H1 (cell line): ENCODE results near the gene DOCK9. TPM values are rescaled to one million over a fixed set of nuclear protein-coding genes. Genes with fewer than 3 reads are reported as not detected.

ENCODE experiments used
- CTCF ChIA-PET: fragments of 300-600 bp; sonication (Branson Sonifier 250); formaldehyde crosslinking; loops from one replicate; lab custom pipeline; 2021; ENCODE audit not compliant: partially characterized antibody; lab: Charles Lee
- POLR2A ChIA-PET: fragments of 300-600 bp; sonication (Branson Sonifier 250); formaldehyde crosslinking; loops from one replicate; lab custom pipeline; 2021; ENCODE audit warnings: inconsistent platforms; ENCODE audit not compliant: partially characterized antibody; lab: Charles Lee
- DNase-seq, 2 experiments: peaks; one replicate each; pipeline versions ENCODE4 v3.0.0 to v3.0.0-alpha.2; 2010 to 2022; ENCODE audit warnings: low spot score in 2 of 2, low read depth in 1 of 2, mixed read lengths in 1 of 2
- FAIRE-seq: peaks from 2 replicates; lab custom pipeline; 2011; peaks lifted over from hg19 to GRCh38; lab: Jason Lieb, UNC
- H2AFZ ChIP-seq: 2 replicates; pipeline ENCODE4 v1.8.1; 2012; ENCODE audit warnings: low read length, inconsistent platforms
- H2AK5ac ChIP-seq: 2 replicates; pipeline ENCODE4 v1.6.1; 2013; ENCODE audit warnings: low read depth, low read length
- H2BK120ac ChIP-seq: replicated peaks from 2 replicates; pipeline ENCODE3; 2013; ENCODE audit warnings: low read depth, low read length, inconsistent platforms
- H2BK12ac ChIP-seq: 2 replicates; pipeline ENCODE4 v1.6.1; 2013; ENCODE audit warnings: low read depth, low read length
- H2BK15ac ChIP-seq: 2 replicates; pipeline ENCODE4 v1.6.1; 2013; ENCODE audit warnings: low read length
- H2BK20ac ChIP-seq: 2 replicates; pipeline ENCODE4 v1.6.1; 2013; ENCODE audit warnings: low read length
- H2BK5ac ChIP-seq: 2 replicates; pipeline ENCODE4 v1.6.1; 2013; ENCODE audit warnings: low read depth, low read length
- H3K14ac ChIP-seq: 2 replicates; pipeline ENCODE4 v1.6.1; 2013; ENCODE audit warnings: inconsistent platforms; ENCODE audit not compliant: insufficient read length
- H3K18ac ChIP-seq: 2 replicates; pipeline ENCODE4 v1.6.1; 2013; ENCODE audit warnings: low read length; ENCODE audit errors: extremely low read depth
- H3K23ac ChIP-seq: 2 replicates; pipeline ENCODE4 v1.6.1; 2013; ENCODE audit warnings: inconsistent platforms; ENCODE audit not compliant: insufficient read length
- H3K23me2 ChIP-seq: 2 replicates; pipeline ENCODE4 v1.6.1; 2013; ENCODE audit warnings: low read depth, low read length
- H3K27ac ChIP-seq: 2 replicates; pipeline ENCODE4 v1.6.1; 2011; ENCODE audit warnings: low read depth, low read length, inconsistent platforms
- H3K27me3 ChIP-seq, 4 experiments: replicated peaks in 1 of 4; 1 replicate in 1 of 4; 2 replicates in 3 of 4; pipeline versions ENCODE4 v1.6.1 to v1.8.1; 2011 to 2013; ENCODE audit warnings: low read length in 3 of 4, mild to moderate bottlenecking in 3 of 4, inconsistent platforms in 2 of 4, mixed read lengths in 2 of 4, moderate library complexity in 1 of 4; ENCODE audit not compliant: control insufficient read depth in 3 of 4, insufficient read depth in 3 of 4; ENCODE audit errors: extremely low read depth in 1 of 4
- H3K36me3 ChIP-seq, 4 experiments: 2 replicates each; pipeline versions ENCODE4 v1.6.1 to v1.8.1; 2011 to 2013; ENCODE audit warnings: mild to moderate bottlenecking in 4 of 4, low read length in 3 of 4, moderate library complexity in 2 of 4, control low read depth in 1 of 4, inconsistent platforms in 1 of 4; ENCODE audit not compliant: insufficient read depth in 4 of 4, control insufficient read depth in 2 of 4
- H3K4ac ChIP-seq: replicated peaks from 2 replicates; pipeline ENCODE3; 2013; ENCODE audit warnings: low read length, low read depth, mixed read lengths, inconsistent platforms; ENCODE audit not compliant: insufficient read length
- H3K4me1 ChIP-seq, 4 experiments: replicated peaks in 1 of 4; 1 replicate in 1 of 4; 2 replicates in 3 of 4; pipeline versions ENCODE4 v1.6.1 to v1.8.1; 2011 to 2013; ENCODE audit warnings: low read length in 3 of 4, inconsistent platforms in 2 of 4, mixed read lengths in 1 of 4; ENCODE audit not compliant: insufficient read depth in 4 of 4, control insufficient read depth in 3 of 4
- H3K4me2 ChIP-seq, 2 experiments: 2 replicates each; pipeline versions ENCODE4 v1.6.1 to v1.8.1; 2011 to 2013; ENCODE audit warnings: low read depth in 2 of 2, low read length in 2 of 2, control low read depth in 1 of 2, inconsistent platforms in 1 of 2, mild to moderate bottlenecking in 1 of 2; ENCODE audit not compliant: insufficient read depth in 1 of 2
- H3K4me3 ChIP-seq, 4 experiments: fragments of 200-600, 300-600 bp in 1 of 4; sonication (generic), shearing (Covaris generic), sonication (Bioruptor Twin) in 1 of 4; 2 replicates each; pipeline versions ENCODE4 v1.5.1 to v1.8.1; 2011 to 2016; ENCODE audit warnings: low read length in 4 of 4, low read depth in 3 of 4, control low read depth in 2 of 4, inconsistent platforms in 2 of 4, mild to moderate bottlenecking in 2 of 4, mixed read lengths in 1 of 4, moderate library complexity in 1 of 4; ENCODE audit not compliant: insufficient read depth in 2 of 4; ENCODE audit errors: extremely low read depth in 1 of 4
- H3K56ac ChIP-seq: replicated peaks from 2 replicates; pipeline ENCODE3; 2013; ENCODE audit warnings: low read depth, mild to moderate bottlenecking, mixed read lengths, low read length, inconsistent platforms; ENCODE audit not compliant: insufficient read length
- H3K79me1 ChIP-seq: 2 replicates; pipeline ENCODE4 v1.6.1; 2013; ENCODE audit warnings: low read depth, low read length, control low read depth
- H3K79me2 ChIP-seq, 2 experiments: 2 replicates each; pipeline versions ENCODE4 v1.6.1 to v1.8.1; 2012 to 2013; ENCODE audit warnings: low read length in 2 of 2, mild to moderate bottlenecking in 2 of 2, inconsistent platforms in 1 of 2; ENCODE audit not compliant: insufficient read depth in 2 of 2, control insufficient read depth in 1 of 2
- H3K9ac ChIP-seq, 4 experiments: replicated peaks in 1 of 4; 1 replicate in 1 of 4; 2 replicates in 3 of 4; pipeline versions ENCODE4 v1.6.1 to v1.8.1; 2011 to 2013; ENCODE audit warnings: low read depth in 3 of 4, low read length in 3 of 4, control low read depth in 2 of 4, mild to moderate bottlenecking in 2 of 4, moderate library complexity in 2 of 4, inconsistent platforms in 1 of 4; ENCODE audit errors: extremely low read depth in 1 of 4
- H3K9me3 ChIP-seq, 2 experiments: 2 replicates each; pipeline versions ENCODE4 v1.6.1 to v1.8.1; 2012 to 2013; ENCODE audit warnings: mild to moderate bottlenecking in 2 of 2, moderate library complexity in 2 of 2, control low read depth in 1 of 2, inconsistent platforms in 1 of 2, low read depth in 1 of 2, low read length in 1 of 2, mixed read lengths in 1 of 2; ENCODE audit not compliant: insufficient read depth in 2 of 2
- H4K20me1 ChIP-seq, 2 experiments: replicated peaks in 1 of 2; 2 replicates each; pipeline versions ENCODE3 to v1.8.1; 2011 to 2013; ENCODE audit warnings: inconsistent platforms in 2 of 2, low read length in 2 of 2, mild to moderate bottlenecking in 1 of 2; ENCODE audit not compliant: insufficient read depth in 2 of 2, control insufficient read depth in 1 of 2
- H4K5ac ChIP-seq: 2 replicates; pipeline ENCODE4 v1.6.1; 2013; ENCODE audit warnings: low read length, low read depth, mixed read lengths, inconsistent platforms; ENCODE audit not compliant: insufficient read length
- H4K8ac ChIP-seq: 2 replicates; pipeline ENCODE4 v1.8.0; 2013; ENCODE audit warnings: mild to moderate bottlenecking, moderate library complexity, low read length, inconsistent platforms; ENCODE audit not compliant: insufficient read depth; ENCODE audit errors: extremely low read depth
- H4K91ac ChIP-seq: replicated peaks from 2 replicates; pipeline ENCODE3; 2013; ENCODE audit warnings: low read length, mixed read lengths, inconsistent platforms; ENCODE audit not compliant: insufficient read length
- KDM4A ChIP-seq: IDR thresholded peaks from one replicate; pipeline ENCODE4 v1.7.1; 2012; ENCODE audit warnings: low read depth, mild to moderate bottlenecking, moderate library complexity, low read length, inconsistent platforms; ENCODE audit not compliant: severe bottlenecking
- NRF1 ChIP-seq: IDR thresholded peaks from 2 replicates; pipeline ENCODE4 v1.6.1; 2011; ENCODE audit warnings: mild to moderate bottlenecking, low read depth, low read length, improper control_type of control experiment
- RAD21 ChIP-seq, 2 experiments: IDR thresholded peaks in 1 of 2; conservative IDR thresholded peaks in 1 of 2; 2 replicates each; pipeline ENCODE4 v1.6.1; 2011; ENCODE audit warnings: low read depth in 2 of 2, low read length in 2 of 2, improper control_type of control experiment in 1 of 2, inconsistent platforms in 1 of 2, mild to moderate bottlenecking in 1 of 2, moderate library complexity in 1 of 2
- SIX5 ChIP-seq: IDR thresholded peaks from 2 replicates; pipeline ENCODE4 v1.6.1; 2011; ENCODE audit warnings: mild to moderate bottlenecking, low read depth, low read length
- SUZ12 ChIP-seq: fragments of 200-600 bp; sonication (generic); IDR thresholded peaks from 2 replicates; pipeline ENCODE4 v1.6.1; 2012; ENCODE audit warnings: mild to moderate bottlenecking, inconsistent platforms, low read length, moderate library complexity, mixed read lengths
- WGBS, 2 experiments: shearing (Covaris generic) in 1 of 2; methylation state at CpG; one replicate each; pipeline versions ENCODE4 v1.1.6 to v1.1.7; 2013 to 2015; ENCODE audit warnings: low lambda C conversion rate in 2 of 2, mixed read lengths in 2 of 2, inconsistent platforms in 1 of 2, low coverage in 1 of 2, missing lambda C conversion rate in 1 of 2; ENCODE audit not compliant: insufficient replicate concordance in 2 of 2, insufficient coverage in 1 of 2, insufficient read length in 1 of 2; ENCODE audit errors: extremely low coverage in 1 of 2, missing lambda C conversion rate in 1 of 2; 5-methylcytosine and 5-hydroxymethylcytosine counted together
- polyA plus RNA-seq, 7 experiments: library from polyadenylated mRNA; depleted of rRNA in 3 of 7; stranded (reverse) in 5 of 7; unstranded in 2 of 7; fragments of >200 nt in 5 of 7; fragments of 200-250 nt in 2 of 7; gene quantifications; 1 replicate in 5 of 7; 2 replicates in 1 of 7; 4 replicates in 1 of 7; pipeline versions ENCODE4 v1.2.1 to v1.2.3, GENCODE V29; 2011 to 2013; ENCODE audit warnings: missing spikeins in 2 of 7, mixed read lengths in 2 of 7
- total RNA-seq: library from RNA; stranded (reverse); fragmentation: NEBNext Ultra II Directional; extraction: Animal tissue kit (Norgen Biotek cat#: 25700); gene quantifications from 2 replicates; pipeline ENCODE4 v1.2.1, GENCODE V29; 2021
- TF ChIP-seq, protein P1 (sequence below): IDR thresholded peaks from 2 replicates; pipeline ENCODE4 v1.6.1; 2011; ENCODE audit warnings: low read length, improper control_type of control experiment

DOCK9 gene
- total and polyA plus RNA-seq, 2 of the 8 experiments (the other 6 are each of a cell fraction or from before 2014, with no cell fraction given), result 21.6 to 31.5 TPM

DNA sequence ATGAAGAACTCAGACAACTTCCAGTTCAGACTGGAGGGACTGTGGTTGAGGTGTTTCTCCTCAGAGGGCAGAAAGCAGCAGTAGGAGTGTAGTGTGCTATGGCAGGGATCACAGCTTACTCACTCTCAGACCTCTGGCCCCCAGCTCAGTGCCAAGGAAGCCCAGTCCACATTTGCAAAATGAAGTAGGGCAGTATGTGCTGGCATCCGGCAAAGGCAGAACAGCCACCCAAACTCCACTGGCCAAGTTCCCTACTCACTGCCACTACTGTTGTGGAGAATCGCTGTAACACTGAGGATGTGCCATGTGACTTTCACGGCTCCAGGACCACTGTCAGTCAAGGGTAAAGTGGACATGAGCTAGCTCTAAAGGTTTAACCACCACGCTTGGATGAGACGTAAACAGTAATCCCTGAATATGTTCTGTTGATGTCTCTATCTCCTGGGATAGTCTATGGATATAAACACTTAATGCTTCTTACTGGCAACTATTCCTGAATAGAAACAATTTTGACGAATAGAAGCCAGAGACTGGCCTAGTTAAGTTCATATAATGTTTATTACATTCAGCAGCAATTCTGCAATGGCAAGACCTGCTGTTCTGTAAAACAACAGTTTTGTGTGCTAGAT, 158.4 kb downstream of the DOCK9 start:
- Histone ChIP-seq H3K4ac (no peak overlapping the region), H3K56ac (no peak overlapping the region), H4K20me1 (no peaks in the 10 kb centered on the region), H4K5ac (no peak overlapping the region), H3K27me3 (no peaks in the 10 kb centered on the region), H3K27ac (no peak overlapping the region), H3K9me3 (no peaks in the 10 kb centered on the region), H3K79me2 (no peaks in the 10 kb centered on the region), H3K14ac (no peak overlapping the region), H2BK20ac (no peak overlapping the region), H3K79me1 (no peaks in the 10 kb centered on the region), H3K4me1 (peaks cover 0 to 17% (median 8%) of the 10 kb centered on the region in 4 experiments; a peak in 5 of 7 replicates), H2AK5ac (no peak overlapping the region), H3K4me2 (no peak overlapping the region), H3K23me2 (no peaks in the 10 kb centered on the region), H4K91ac (no peak overlapping the region), H2BK5ac (no peak overlapping the region), H3K36me3 (no peaks in the 10 kb centered on the region), H2BK15ac (no peak overlapping the region), H3K18ac (no peak overlapping the region), H2AFZ (no peak overlapping the region), H4K8ac (no peak overlapping the region), H3K23ac (no peak overlapping the region), H2BK120ac (no peak overlapping the region), H3K9ac (no peak overlapping the region; a peak in 1 of 7 replicates), H2BK12ac (no peak overlapping the region), H3K4me3 (no peak overlapping the region)
- no peak for DNase-seq
- no peak for TF ChIP-seq SUZ12
- TF ChIP-seq NRF1, result no peak
- TF ChIP-seq, protein P1, sequence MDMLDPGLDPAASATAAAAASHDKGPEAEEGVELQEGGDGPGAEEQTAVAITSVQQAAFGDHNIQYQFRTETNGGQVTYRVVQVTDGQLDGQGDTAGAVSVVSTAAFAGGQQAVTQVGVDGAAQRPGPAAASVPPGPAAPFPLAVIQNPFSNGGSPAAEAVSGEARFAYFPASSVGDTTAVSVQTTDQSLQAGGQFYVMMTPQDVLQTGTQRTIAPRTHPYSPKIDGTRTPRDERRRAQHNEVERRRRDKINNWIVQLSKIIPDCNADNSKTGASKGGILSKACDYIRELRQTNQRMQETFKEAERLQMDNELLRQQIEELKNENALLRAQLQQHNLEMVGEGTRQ, result no peak
- TF ChIP-seq RAD21 (IDR thresholded peaks at IDR 0.05 in 1 of 2, conservative IDR thresholded peaks at IDR 0.05 in 1 of 2; ENCODE audit: low read depth in 2 of 2, low read length in 2 of 2), result no peak
- no peak for TF ChIP-seq SIX5
- TF ChIP-seq KDM4A, result no peak
- POLR2A ChIA-PET, result no interaction called here
- no peak for FAIRE-seq
- 93% methylated on average over 6 of the region's 6 CpGs; no CpG with 5 or more reads in 1 of the 2 experiments for WGBS, 2 experiments
- CTCF ChIA-PET, result interaction anchor here (0.8 to 1.4 kb wide), 2 partner anchors 24 to 36 kb away, joined by 3 to 4 read pairs; no protein-coding TSS in a partner anchor
